NCI-H146 treated with DMSO at 0.1 percent for 48 hours (cell line): ENCODE data around the gene NBEAL1.
"Not testable (repeated sequence)": the region's sequence is repeated elsewhere in the genome, so short reads cannot be mapped to it uniquely, and the experiment has no call there.

Experiments used
- DNase-seq: peaks from one replicate; lab custom pipeline; 2025; ENCODE audit not compliant: unreplicated experiment; lab: John Stamatoyannopoulos, UW

Gene NBEAL1

DNA sequence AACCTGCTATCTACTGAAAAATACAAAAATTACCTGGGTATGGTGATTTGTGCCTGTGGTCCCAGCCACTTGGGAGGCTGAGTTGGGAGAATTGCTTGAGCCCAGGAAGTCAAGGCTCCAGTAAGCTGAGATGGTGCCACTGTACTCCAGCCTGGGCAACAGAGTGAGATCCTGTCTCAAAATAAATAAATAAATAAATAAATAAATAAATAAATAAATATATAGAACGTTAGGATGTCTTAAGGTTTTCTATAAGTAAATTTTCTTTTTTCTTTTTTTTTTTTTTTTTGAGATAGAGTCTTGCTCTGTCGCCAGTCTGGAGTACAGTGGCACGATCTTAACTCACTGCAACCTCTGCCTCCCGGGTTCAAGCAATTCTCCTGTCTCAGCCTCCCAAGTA lies 95.8 kb downstream of the NBEAL1 start:
- DNase-seq, result not testable (repeated sequence)

- no peak for DNase-seq
These were observed 97.7 kb downstream of the NBEAL1 start for GRCh38 chr2:203112342-203112741.

DNA sequence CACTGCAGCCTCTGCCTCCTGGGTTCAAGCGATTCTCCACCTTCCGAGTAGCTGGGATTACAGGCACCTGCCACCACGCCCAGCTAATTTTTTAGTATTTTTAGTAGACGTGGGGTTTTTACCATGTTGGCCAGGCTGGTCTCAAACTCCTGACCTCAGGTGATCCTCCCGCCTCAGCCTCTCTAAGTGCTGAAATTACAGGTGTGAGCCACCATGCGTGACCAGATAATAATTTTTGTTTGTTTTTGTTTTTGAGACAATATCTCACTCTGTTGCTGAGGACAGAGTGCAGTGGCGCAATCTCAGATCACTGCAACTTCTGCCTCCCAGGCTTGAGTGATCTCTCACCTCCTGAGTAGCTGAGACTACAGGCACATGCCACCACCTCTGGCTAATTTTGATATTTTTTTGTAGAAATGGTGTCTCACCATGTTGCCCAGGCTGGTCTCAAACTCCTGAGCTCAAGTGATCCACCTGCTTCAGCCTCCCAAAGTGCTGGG lies 100.6 kb downstream of the NBEAL1 start:
- DNase-seq, result not testable (repeated sequence)

DNA sequence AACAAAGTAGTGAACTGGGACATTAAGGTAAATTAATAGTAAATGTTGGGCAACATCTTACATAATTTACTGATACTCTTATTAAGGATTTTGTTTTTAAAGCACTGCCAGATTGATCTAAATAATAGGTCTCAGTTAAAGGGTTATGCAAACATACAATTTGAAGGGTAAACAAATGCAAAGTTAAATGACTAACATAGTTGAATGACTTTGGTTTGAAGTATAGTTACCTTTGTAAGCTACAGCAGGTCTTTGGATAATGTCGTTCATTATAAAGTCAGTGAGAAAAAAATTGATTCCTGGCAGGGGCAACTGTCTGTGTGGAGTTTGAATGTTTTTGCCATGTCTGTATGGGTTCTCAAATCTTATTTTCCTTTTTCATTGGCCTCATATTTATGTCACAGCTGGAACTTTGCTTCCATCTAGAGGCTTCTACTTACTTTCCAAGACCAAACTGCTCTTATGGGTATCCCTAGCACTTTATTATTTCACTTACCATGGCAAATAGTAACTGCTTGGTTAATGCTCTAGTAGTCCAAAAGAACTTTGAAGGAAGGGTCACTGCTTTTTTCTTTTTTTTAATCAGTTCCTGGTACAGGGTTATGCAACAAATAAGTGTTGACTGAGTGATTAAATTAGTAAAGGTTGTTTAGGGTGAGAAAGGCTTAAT lies 107.8 kb downstream of the NBEAL1 start:
- no peak for DNase-seq

DNA sequence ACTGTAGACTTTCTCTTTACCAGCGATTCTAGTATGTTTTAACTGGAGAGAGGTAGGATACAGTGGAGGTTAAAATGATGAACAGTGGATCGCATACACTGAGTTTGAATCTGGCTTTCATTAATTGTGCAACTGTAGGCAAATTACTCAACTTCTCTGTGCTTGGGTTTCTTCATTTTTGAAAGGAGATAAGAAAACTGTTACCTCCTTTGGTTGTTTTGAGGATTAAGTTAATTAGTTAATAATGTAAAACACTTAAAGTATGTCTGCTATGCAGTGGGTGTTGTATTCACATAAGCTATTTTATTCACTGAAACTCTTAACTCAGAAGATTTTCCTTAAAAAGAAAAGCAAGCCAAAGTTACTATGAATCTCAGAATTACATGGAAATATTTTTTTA lies 112.3 kb downstream of the NBEAL1 start:
- DNase-seq, result no peak

DNA sequence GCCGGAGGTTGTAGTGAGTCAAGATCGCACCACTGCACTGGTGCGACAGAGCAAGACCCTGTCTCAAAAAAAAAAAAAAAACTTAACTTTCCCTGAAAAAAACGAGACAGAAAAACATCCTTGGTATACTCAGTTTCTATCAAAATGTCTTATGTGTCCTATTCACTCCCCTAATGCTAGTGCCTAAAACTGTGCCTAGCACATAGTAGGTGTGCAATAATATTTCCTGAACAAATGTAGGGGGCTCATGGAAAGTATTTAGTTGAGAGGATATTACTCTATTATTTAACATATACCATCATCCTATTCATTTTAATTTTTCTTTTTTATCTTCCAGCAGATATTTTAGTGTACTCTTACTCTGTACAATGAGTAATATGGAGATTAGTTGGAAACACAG lies 120.4 kb downstream of the NBEAL1 start:
- DNase-seq, result no peak

GRCh38 chr2:203143391-203143790 lies 128.7 kb downstream of the NBEAL1 start:
- no peak for DNase-seq

GRCh38 chr2:203149194-203149593 lies 134.5 kb downstream of the NBEAL1 start:
- DNase-seq, result no peak

DNA sequence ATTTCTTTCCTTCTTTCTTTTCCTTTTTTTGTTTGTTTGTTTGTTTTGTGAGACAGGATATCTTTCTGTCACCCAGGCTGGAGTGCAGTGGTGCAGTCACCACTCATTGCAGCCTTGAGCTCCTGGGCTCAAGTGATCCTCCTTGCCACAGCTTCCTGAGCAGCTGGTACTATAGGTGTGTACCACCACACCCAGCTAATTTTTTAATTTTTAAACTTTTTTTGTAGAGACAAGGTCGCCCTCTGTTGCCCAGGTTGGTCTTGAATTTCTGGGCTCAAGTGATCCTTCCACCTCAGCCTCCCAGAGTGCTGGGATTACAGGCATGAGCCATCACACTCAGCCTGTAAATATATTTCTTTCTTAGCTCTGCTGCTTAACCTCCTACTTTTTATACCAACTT lies 140.7 kb downstream of the NBEAL1 start:
- no peak for DNase-seq

DNA sequence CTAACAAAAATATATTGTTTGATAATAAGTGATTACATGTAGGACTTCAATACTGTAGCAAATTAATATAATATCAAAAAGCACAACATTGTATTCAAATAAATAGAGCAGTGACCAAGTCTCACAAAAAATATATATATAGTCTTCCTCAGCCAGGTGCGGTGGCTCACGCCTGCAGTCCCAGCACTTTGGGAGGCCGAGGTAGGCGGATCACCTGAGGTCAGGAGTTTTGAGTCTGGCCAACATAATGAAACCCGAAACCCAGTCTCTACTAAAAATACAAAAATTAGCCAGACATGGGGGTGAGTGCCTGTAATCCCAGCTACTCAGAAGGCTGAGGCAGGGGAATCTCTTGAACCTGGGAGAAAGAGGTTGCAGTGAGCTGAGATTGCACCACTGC lies 148.0 kb downstream of the NBEAL1 start:
- not testable (repeated sequence) for DNase-seq

DNA sequence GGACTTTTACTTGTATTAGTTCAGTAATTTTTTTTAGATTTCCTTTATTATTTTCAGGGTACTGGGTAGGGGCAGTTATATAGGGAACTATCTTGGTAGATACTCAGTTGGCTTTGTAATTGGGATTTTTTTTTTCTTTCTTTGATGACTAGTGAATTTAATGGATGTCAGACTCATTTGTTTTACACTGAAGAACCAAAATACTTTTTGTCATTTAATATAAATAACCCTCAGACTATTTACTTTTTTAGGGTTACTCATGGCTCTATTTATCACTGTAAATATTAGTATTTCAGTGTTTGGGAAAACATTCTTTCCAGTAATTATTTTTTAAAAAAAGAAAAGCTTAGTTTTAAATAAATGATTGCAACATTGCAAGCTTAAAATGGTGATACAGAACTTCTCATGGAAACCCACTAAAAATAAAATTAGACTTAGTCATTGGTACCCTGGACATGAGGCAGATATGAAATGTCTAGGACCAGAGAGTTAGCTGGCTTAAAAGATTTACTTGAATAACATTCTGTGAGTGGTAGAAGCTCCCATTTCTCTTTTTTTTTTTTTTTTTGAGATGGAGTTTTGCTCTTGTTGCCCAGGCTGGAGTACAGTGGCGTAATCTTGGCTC lies 149.7 kb downstream of the NBEAL1 start:
- no peak for DNase-seq

- no peak for DNase-seq
These were observed 153.1 kb downstream of the NBEAL1 start for GRCh38 chr2:203167751-203168150.

GRCh38 chr2:203170502-203170901 lies 155.8 kb downstream of the NBEAL1 start:
- no peak for DNase-seq

GRCh38 chr2:203175371-203175770 lies 160.7 kb downstream of the NBEAL1 start:
- DNase-seq, result no peak

- DNase-seq, result no peak
These were observed 162.7 kb downstream of the NBEAL1 start for GRCh38 chr2:203177361-203177760.

- no peak for DNase-seq
These were observed 171.2 kb downstream of the NBEAL1 start for GRCh38 chr2:203185864-203186263.

DNA sequence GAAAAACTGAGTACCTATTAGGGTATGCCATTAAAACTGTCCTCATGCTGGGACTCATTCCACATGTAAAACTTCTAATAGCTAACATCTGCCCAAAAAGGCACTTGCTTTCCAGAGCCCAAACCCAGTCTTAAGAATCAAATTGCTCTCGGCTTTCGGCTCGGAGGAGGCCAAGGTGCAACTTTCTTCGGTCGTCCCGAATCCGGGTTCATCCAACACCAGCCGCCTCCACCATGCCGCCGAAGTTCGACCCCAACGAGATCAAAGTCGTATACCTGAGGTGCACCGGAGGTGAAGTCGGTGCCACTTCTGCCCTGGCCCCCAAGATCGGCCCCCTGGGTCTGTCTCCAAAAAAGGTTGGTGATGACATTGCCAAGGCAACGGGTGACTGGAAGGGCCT lies 175.9 kb downstream of the NBEAL1 start:
- not testable (repeated sequence) for DNase-seq

DNA sequence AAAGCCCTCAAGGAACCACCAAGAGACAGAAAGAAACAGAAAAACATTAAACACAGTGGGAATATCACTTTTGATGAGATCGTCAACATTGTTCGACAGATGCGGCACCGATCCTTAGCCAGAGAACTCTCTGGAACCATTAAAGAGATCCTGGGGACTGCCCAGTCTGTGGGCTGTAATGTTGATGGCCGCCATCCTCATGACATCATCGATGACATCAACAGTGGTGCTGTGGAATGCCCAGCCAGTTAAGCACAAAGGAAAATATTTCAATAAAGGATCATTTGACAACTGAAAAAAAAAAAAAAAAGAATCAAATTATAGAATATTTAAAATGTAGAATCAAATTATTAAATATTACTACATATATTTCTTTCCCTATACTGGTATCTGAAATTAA lies 176.4 kb downstream of the NBEAL1 start:
- not testable (repeated sequence) for DNase-seq

DNA sequence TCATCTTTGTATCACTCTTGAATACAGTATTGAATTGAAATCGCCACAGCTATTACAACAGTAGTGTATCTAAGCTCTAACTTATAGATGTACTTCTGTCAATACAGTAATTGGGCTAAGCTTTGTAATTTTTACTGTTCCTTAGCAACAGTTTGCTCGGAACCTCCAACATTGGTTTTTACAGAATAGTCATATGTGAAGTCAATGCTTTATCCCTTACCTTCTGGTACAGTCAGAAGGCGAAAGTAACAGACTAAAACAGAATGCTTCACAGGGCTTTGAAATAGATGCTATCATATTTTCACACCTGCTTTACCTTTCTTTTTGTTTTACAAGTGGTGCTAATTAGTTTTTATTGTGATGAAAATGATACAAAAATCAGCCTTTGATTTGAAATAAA lies 177.3 kb downstream of the NBEAL1 start:
- DNase-seq, result no peak

GRCh38 chr2:203195331-203196036 lies 180.8 kb downstream of the NBEAL1 start:
- DNase-seq, result no peak

GRCh38 chr2:203200866-203201265 lies 186.2 kb downstream of the NBEAL1 start:
- DNase-seq, result no peak

- no peak for DNase-seq
These were observed 186.8 kb downstream of the NBEAL1 start for GRCh38 chr2:203201426-203201825.
